Nephron progenitor cell (in vitro differentiated cells): ENCODE results near the gene FHOD1.
A peak's percentile ranks its signal among the peaks of the same experiment; 100 is the strongest.

Experiments used
- DNase-seq: peaks from one replicate; pipeline ENCODE4 v3.0.0; 2021
- H3K27ac Mint-ChIP-seq: 2 replicates; pipeline ENCODE4 v1.8.0; 2021; ENCODE audit warnings: mild to moderate bottlenecking, moderate library complexity, mixed read lengths
- H3K27me3 Mint-ChIP-seq: 2 replicates; pipeline ENCODE4 v1.8.0; 2021; ENCODE audit warnings: mild to moderate bottlenecking, low read depth, mixed read lengths; ENCODE audit not compliant: poor library complexity
- H3K36me3 Mint-ChIP-seq: 2 replicates; pipeline ENCODE4 v1.8.0; 2021; ENCODE audit warnings: low read depth, mixed read lengths
- H3K4me1 Mint-ChIP-seq: 2 replicates; pipeline ENCODE4 v1.8.0; 2021; ENCODE audit warnings: mixed read lengths
- H3K4me3 Mint-ChIP-seq: 2 replicates; pipeline ENCODE4 v1.8.0; 2021; ENCODE audit warnings: mild to moderate bottlenecking, moderate library complexity, mixed read lengths
- H3K9me3 Mint-ChIP-seq: 2 replicates; pipeline ENCODE4 v1.8.0; 2021; ENCODE audit warnings: mild to moderate bottlenecking, moderate library complexity, mixed read lengths
- CTCF ChIP-seq: fragments of 200-600 bp; sonication (generic); IDR thresholded peaks from 2 replicates; pipeline ENCODE4 v1.5.0; 2021; ENCODE audit warnings: antibody characterized with exemption

FHOD1 gene

GRCh38 chr16:67282447-67282805, 35.1 kb upstream of the FHOD1 start:
- Mint-ChIP-seq H3K4me3 (no peak overlapping the region), H3K4me1 (peaks cover 11% of the 10 kb centered on the region), H3K36me3 (no peaks in the 10 kb centered on the region), H3K9me3 (no peaks in the 10 kb centered on the region), H3K27ac (no peak overlapping the region), H3K27me3 (peaks cover 44% of the 10 kb centered on the region)
- TF ChIP-seq CTCF: no peak
- no peak for DNase-seq

DNA sequence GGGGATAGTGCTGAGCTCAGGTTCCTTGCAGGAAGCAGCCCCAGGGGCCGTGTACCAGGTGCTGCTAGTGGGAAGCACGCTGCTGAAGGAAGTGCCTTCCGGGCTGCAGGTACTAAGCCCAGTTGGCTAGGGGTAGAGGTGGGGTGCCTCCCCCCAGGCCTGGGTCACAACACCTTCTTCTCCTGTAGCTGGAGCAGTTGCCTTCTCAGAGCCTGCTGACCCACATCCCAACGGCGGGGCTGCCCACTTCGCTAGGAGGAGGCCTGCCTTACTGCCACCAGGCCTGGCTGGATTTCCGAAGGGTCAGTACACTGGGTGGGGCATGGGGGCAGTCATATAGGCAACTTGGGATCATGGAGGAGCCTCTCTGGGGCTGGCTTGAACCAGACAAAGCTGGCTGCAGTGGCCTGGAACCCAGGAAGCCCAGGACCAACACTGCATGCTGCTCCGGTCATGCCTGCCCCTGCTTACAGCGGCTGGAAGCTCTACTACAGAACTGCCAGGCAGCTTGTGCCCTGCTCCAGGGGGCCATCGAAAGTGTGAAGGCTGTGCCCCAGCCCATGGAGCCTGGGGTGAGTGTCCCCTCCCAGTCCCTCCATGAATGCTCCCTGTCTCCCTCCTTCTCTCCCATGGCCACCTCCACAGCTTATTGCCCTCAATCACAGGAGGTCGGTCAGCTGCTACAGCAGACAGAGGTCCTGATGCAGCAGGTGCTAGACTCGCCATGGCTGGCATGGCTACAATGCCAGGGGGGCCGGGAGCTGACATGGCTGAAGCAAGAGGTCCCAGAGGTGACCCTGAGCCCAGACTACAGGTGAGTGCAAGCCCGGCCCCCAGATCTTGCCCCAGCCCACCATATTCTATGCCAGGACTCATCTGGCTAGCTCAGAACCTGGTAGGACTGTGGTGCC, 34.5 kb upstream of the FHOD1 start:
- TF ChIP-seq CTCF: no peak
- no peaks in the 10 kb centered on the region for H3K36me3 Mint-ChIP-seq
- no peak overlapping the region for H3K4me3 Mint-ChIP-seq
- H3K27ac Mint-ChIP-seq: no peak overlapping the region
- no peak for DNase-seq
- H3K9me3 Mint-ChIP-seq: no peaks in the 10 kb centered on the region
- peaks cover 11% of the 10 kb centered on the region for H3K4me1 Mint-ChIP-seq
- H3K27me3 Mint-ChIP-seq: peaks cover 44% of the 10 kb centered on the region

GRCh38 chr16:67280090-67281015, 33.1 kb upstream of the FHOD1 start:
- Mint-ChIP-seq H3K4me3 (no peak overlapping the region), H3K27me3 (peaks cover 41% of the 10 kb centered on the region), H3K36me3 (no peaks in the 10 kb centered on the region)

DNA sequence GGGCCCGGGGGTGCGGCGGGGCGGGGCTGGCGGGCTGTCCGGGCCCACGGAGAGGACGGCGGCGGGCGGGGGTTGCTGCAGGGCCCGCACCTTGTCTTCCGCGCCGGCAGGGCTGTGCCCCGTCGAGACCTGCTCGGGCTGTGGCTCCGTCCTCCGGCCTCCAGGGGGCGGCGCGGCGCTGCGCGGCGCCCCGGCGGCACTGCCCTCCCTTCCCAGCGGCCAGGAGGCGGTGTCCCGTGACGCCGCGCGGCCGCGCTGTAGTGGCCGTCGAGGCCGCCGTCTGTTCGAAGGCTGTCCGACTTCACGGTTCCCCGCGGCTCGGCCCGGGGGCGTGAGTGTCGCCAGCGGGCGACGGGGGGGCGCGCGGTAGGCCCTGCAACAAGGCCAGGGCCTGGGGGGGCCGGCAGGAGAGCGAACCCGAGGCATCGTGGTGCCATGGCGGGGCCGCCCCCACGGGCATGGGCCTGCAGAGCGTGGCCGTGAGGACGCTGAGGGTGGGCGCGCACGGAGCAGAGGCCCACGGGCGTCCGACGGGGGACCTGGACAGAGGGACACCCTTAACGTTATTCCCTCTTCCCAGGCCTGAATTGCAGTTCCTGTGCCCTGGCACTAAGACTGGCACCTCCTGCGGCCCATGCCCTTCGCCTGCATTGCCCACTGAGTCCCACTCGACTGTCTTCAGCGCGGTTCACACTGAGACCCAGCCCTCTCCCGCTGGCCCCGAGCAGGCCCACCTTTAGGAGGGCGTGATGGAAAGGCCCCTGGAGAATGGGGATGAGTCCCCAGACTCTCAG, 32.2 kb upstream of the FHOD1 start, which contains the start of gene PLEKHG4:
PLEKHG4 (plus strand) TSS at position 237 of the 794 bp plus-strand sequence; CDS start at position 750, 513 bp downstream.
- peaks cover 11% of the 10 kb centered on the region for H3K4me1 Mint-ChIP-seq
- H3K9me3 Mint-ChIP-seq: no peaks in the 10 kb centered on the region
- peak; percentile 82 for DNase-seq
- TF ChIP-seq CTCF: peak; percentile 33
- peak within 1 kb of the TSS; percentile 73 for H3K4me3 Mint-ChIP-seq
- no peaks in the 10 kb centered on the region for H3K36me3 Mint-ChIP-seq
- no peak within 1 kb of the TSS for H3K27ac Mint-ChIP-seq
- peaks cover 41% of the 10 kb centered on the region for H3K27me3 Mint-ChIP-seq

More at GRCh38 chr16:67280090-67281015, 33.1 kb upstream of the FHOD1 start:
- no peak for DNase-seq
- no peak for TF ChIP-seq CTCF
- Mint-ChIP-seq H3K9me3 (no peaks in the 10 kb centered on the region), H3K27ac (no peak overlapping the region), H3K4me1 (peaks cover 11% of the 10 kb centered on the region)

DNA sequence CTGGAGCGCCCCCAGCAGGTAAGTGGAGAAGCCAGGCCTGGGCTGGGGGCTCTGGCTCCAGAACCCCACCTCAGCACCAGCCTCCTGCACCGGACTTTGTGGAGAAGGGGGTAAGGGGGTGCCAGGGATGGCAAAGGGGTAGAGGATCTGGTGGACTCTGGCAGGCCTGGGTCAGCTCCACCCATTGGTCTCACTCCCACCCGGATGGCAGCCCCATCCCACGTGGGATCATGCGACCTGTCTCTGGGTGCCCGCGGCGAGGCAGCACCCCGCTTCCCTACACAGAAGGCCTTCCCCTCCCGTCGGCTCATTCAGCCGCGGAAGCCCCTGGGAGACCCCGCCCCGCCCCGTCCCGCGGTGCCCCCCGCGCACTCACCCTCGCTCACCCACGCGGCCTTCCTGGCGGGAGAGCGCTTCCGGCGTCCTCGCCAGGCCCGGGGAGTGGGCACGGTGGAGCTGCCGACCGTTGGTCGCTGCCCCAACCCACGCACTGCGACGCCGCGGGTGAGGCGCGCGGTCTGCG, 31.6 kb upstream of the FHOD1 start:
- Mint-ChIP-seq H3K9me3 (no peaks in the 10 kb centered on the region), H3K36me3 (no peaks in the 10 kb centered on the region), H3K27ac (no peak overlapping the region), H3K4me3 (peak overlapping the region; percentile 73), H3K4me1 (peaks cover 8% of the 10 kb centered on the region), H3K27me3 (peaks cover 40% of the 10 kb centered on the region)
- no peak for TF ChIP-seq CTCF
- no peak for DNase-seq
